OCI-LY7 (cell line): ENCODE results near the gene TBX21.

ENCODE experiments used
- EZH2phosphoT487 ChIP-seq: fragments of 200-600 bp; sonication (generic); IDR thresholded peaks from 2 replicates; pipeline ENCODE4 v1.6.1; 2018; ENCODE audit warnings: low read depth, borderline replicate concordance, mild to moderate bottlenecking, mixed run types, antibody characterized with exemption, low read length, moderate library complexity, mixed read lengths
- TF ChIP-seq, protein P1 (sequence below): fragments of 200-600 bp; sonication (generic); conservative IDR thresholded peaks from 2 replicates; pipeline ENCODE4 v1.5.1; 2014; ENCODE audit warnings: mild to moderate bottlenecking, antibody characterized with exemption, low read length, moderate library complexity, mixed read lengths

DNA sequence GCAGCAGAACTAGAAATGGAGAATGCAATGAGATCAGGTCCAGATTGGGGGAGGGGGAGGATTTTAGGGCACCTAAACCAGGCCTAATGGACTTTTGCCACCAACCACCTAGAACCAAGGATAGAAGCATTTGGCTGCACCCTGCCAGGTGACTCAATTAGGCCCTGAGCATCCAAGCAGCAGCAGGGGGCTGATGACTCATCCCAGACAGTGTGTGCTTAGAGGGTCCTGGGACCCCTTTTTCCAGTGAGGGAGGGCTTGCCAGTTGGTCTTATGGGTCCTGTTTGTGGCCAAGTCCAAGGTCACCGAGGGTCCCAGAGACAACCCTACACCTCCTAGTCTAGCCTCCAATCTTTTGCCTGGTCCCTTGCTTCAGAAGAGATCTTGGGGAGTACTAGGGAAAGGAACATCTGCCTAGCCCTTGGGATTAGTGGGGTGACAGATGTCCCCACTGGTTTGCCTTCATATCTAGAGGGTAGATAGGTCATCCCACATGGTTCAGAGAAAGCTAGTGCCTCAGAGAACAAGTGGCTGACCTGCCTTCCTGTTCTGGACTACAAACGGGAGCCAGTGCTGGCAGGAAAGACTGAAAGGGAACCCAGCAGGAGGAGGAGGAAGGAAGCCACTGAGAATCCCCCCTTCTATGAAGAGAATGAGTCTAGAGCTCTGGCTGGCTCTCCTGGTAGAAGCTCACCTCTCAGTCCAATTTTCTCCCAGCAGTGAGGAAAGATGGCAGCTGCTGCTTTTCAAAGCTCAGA is 40.7 kb upstream of the TBX21 start:
- TF ChIP-seq, protein P1, sequence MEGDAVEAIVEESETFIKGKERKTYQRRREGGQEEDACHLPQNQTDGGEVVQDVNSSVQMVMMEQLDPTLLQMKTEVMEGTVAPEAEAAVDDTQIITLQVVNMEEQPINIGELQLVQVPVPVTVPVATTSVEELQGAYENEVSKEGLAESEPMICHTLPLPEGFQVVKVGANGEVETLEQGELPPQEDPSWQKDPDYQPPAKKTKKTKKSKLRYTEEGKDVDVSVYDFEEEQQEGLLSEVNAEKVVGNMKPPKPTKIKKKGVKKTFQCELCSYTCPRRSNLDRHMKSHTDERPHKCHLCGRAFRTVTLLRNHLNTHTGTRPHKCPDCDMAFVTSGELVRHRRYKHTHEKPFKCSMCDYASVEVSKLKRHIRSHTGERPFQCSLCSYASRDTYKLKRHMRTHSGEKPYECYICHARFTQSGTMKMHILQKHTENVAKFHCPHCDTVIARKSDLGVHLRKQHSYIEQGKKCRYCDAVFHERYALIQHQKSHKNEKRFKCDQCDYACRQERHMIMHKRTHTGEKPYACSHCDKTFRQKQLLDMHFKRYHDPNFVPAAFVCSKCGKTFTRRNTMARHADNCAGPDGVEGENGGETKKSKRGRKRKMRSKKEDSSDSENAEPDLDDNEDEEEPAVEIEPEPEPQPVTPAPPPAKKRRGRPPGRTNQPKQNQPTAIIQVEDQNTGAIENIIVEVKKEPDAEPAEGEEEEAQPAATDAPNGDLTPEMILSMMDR, result no peak
- no peak for TF ChIP-seq EZH2phosphoT487
